Keratinocyte (primary cell): Measurements from ENCODE around the gene SNW1. TPM values are rescaled to one million over a fixed set of nuclear protein-coding genes. Genes with fewer than 3 reads are reported as not detected.
A peak's percentile ranks its signal among the peaks of the same experiment; 100 is the strongest.

Source experiments
- DNase-seq: peaks from one replicate; pipeline ENCODE4 v3.0.0-alpha.2; 2011; ENCODE audit warnings: low read depth, missing footprints, low spot score
- FAIRE-seq: peaks from 2 replicates; lab custom pipeline; 2011; peaks lifted over from hg19 to GRCh38; lab: Jason Lieb, UNC
- H2AFZ ChIP-seq: 2 replicates; pipeline ENCODE4 v1.6.0; 2012; ENCODE audit warnings: low read length, control low read depth, inconsistent platforms; ENCODE audit not compliant: control insufficient read depth
- H3K27ac ChIP-seq: 2 replicates; pipeline ENCODE4 v1.5.1; 2011; ENCODE audit warnings: low read length; ENCODE audit not compliant: control insufficient read depth, insufficient read depth
- H3K27me3 ChIP-seq: 3 replicates; pipeline ENCODE4 v1.6.0; 2011; ENCODE audit warnings: low read length; ENCODE audit not compliant: control insufficient read depth, insufficient read depth; ENCODE audit errors: extremely low read depth
- H3K36me3 ChIP-seq, 2 experiments: 2 replicates in 1 of 2; 3 replicates in 1 of 2; pipeline ENCODE4 v1.5.1; 2011; ENCODE audit warnings: low read length in 2 of 2, mild to moderate bottlenecking in 1 of 2; ENCODE audit not compliant: control insufficient read depth in 2 of 2, insufficient read depth in 2 of 2; ENCODE audit errors: extremely low read depth in 1 of 2
- H3K4me1 ChIP-seq: 3 replicates; pipeline ENCODE4 v1.5.1; 2011; ENCODE audit warnings: low read length; ENCODE audit not compliant: control insufficient read depth, insufficient read depth; ENCODE audit errors: extremely low read depth
- H3K4me2 ChIP-seq: 3 replicates; pipeline ENCODE4 v1.6.0; 2011; ENCODE audit warnings: low read depth, low read length; ENCODE audit not compliant: control insufficient read depth, insufficient read depth; ENCODE audit errors: extremely low read depth
- H3K4me3 ChIP-seq, 3 experiments: fragments of 200-600 bp in 1 of 3; sonication (generic) in 1 of 3; 2 replicates in 2 of 3; 3 replicates in 1 of 3; pipeline ENCODE4 v1.5.1; 2011 to 2016; ENCODE audit warnings: low read length in 3 of 3, mild to moderate bottlenecking in 3 of 3, control low read depth in 2 of 3, inconsistent platforms in 1 of 3, low read depth in 1 of 3, mixed read lengths in 1 of 3, mixed run types in 1 of 3, moderate library complexity in 1 of 3; ENCODE audit not compliant: control insufficient read depth in 2 of 3, insufficient read depth in 2 of 3; ENCODE audit errors: extremely low read depth in 1 of 3
- H3K79me2 ChIP-seq: 2 replicates; pipeline ENCODE4 v1.6.0; 2012; ENCODE audit warnings: low read length; ENCODE audit not compliant: control insufficient read depth, insufficient read depth
- H3K9ac ChIP-seq: 3 replicates; pipeline ENCODE4 v1.6.0; 2011; ENCODE audit warnings: low read length; ENCODE audit not compliant: control insufficient read depth, insufficient read depth; ENCODE audit errors: extremely low read depth
- H3K9me1 ChIP-seq: 3 replicates; pipeline ENCODE4 v1.6.0; 2011; ENCODE audit warnings: low read length; ENCODE audit not compliant: control insufficient read depth, insufficient read depth; ENCODE audit errors: extremely low read depth
- H3K9me3 ChIP-seq: 2 replicates; pipeline ENCODE4 v1.5.1; 2012; ENCODE audit warnings: low read depth, low read length; ENCODE audit not compliant: control insufficient read depth
- H4K20me1 ChIP-seq: 3 replicates; pipeline ENCODE4 v1.6.0; 2011; ENCODE audit warnings: low read length; ENCODE audit not compliant: control insufficient read depth, insufficient read depth; ENCODE audit errors: extremely low read depth
- CTCF ChIP-seq, 3 experiments: IDR thresholded peaks in 1 of 3; conservative IDR thresholded peaks in 1 of 3; optimal IDR thresholded peaks in 1 of 3; 2 replicates in 2 of 3; 3 replicates in 1 of 3; pipeline versions ENCODE3 to v1.5.1; 2011; ENCODE audit warnings: low read length in 3 of 3, mild to moderate bottlenecking in 3 of 3, moderate library complexity in 2 of 3, control low read depth in 1 of 3, inconsistent platforms in 1 of 3; ENCODE audit not compliant: insufficient read depth in 2 of 3; ENCODE audit errors: extremely low read depth in 1 of 3
- EZH2 ChIP-seq: IDR thresholded peaks from one replicate; pipeline ENCODE4 v1.6.1; 2012; ENCODE audit warnings: inconsistent platforms, mild to moderate bottlenecking, low read length, moderate library complexity
- dilution Hi-C: fragments of 300-500 bp; cut with MboI; formaldehyde crosslinking; loops from one replicate; pipeline ENCODE4 v1.7.0; 2020; ENCODE audit warnings: low sequenced_read_pairs; ENCODE audit not compliant: extremely low pct_ligation_motif_present
- polyA plus RNA-seq, 5 experiments: library from polyadenylated mRNA; depleted of rRNA in 3 of 5; stranded (reverse) in 3 of 5; stranded (forward) in 1 of 5; unstranded in 1 of 5; fragments of >200 nt; gene quantifications; 1 replicate in 1 of 5; 2 replicates in 3 of 5; 3 replicates in 1 of 5; pipeline versions ENCODE4 v1.2.1 to v1.2.3, GENCODE V29; 2011 to 2012; ENCODE audit warnings: missing spikeins in 2 of 5, low read depth in 1 of 5, low replicate concordance in 1 of 5

SNW1 gene
- polyA plus RNA-seq, 1 donor (not counting 4 experiments of a cell fraction or from before 2014, with no cell fraction given), result 52.5 TPM

GRCh38 chr14:77714926-77715325, 46.0 kb downstream of the SNW1 start:
- H3K9me1 ChIP-seq, result no peaks in the 10 kb centered on the region
- no peak overlapping the region for H3K4me3 ChIP-seq
- dilution Hi-C loops, result no loop called here
- no peak overlapping the region for H3K4me2 ChIP-seq
- H4K20me1 ChIP-seq, result no peaks in the 10 kb centered on the region
- no peaks in the 10 kb centered on the region for H3K9me3 ChIP-seq
- no peak for DNase-seq
- H2AFZ ChIP-seq, result no peak overlapping the region
- peaks cover 15 to 16% of the 10 kb centered on the region in 2 experiments for H3K36me3 ChIP-seq
- no peak overlapping the region for H3K9ac ChIP-seq
- peaks cover 47% of the 10 kb centered on the region for H3K79me2 ChIP-seq
- no peaks in the 10 kb centered on the region for H3K4me1 ChIP-seq
- H3K27me3 ChIP-seq, result no peaks in the 10 kb centered on the region
- TF ChIP-seq EZH2, result no peak
- TF ChIP-seq CTCF (optimal IDR thresholded peaks at IDR 0.05 in 1 of 3, IDR thresholded peaks at IDR 0.05 in 1 of 3, conservative IDR thresholded peaks at IDR 0.05 in 1 of 3; ENCODE audit: extremely low read depth in 1 of 3, insufficient read depth in 2 of 3, low read length in 3 of 3), result no peak
- H3K27ac ChIP-seq, result no peak overlapping the region
- no peak for FAIRE-seq

GRCh38 chr14:77710364-77710763, 50.6 kb downstream of the SNW1 start:
- H3K4me1 ChIP-seq, result peaks cover 16% of the 10 kb centered on the region
- FAIRE-seq (no peak), DNase-seq (no peak)
- no peaks in the 10 kb centered on the region for H4K20me1 ChIP-seq
- peaks cover 92% of the 10 kb centered on the region for H3K79me2 ChIP-seq
- H3K27ac ChIP-seq, result no peak overlapping the region
- H3K27me3 ChIP-seq, result no peaks in the 10 kb centered on the region
- H3K9me1 ChIP-seq, result no peaks in the 10 kb centered on the region
- H3K36me3 ChIP-seq, result peaks cover 8 to 12% of the 10 kb centered on the region in 2 experiments
- no peaks in the 10 kb centered on the region for H3K9me3 ChIP-seq
- H3K4me2 ChIP-seq, result peak overlapping the region; percentile 88
- H2AFZ ChIP-seq, result no peak overlapping the region
- dilution Hi-C loops, result no loop called here
- no peak overlapping the region for H3K4me3 ChIP-seq
- no peak overlapping the region for H3K9ac ChIP-seq
- TF ChIP-seq CTCF (optimal IDR thresholded peaks at IDR 0.05 in 1 of 3, IDR thresholded peaks at IDR 0.05 in 1 of 3, conservative IDR thresholded peaks at IDR 0.05 in 1 of 3; ENCODE audit: extremely low read depth in 1 of 3, insufficient read depth in 2 of 3, low read length in 3 of 3) (no peak), EZH2 (no peak)
